Bronchial epithelial cell (primary cell): ENCODE data around the gene ST3GAL4. TPM values are rescaled to one million over a fixed set of nuclear protein-coding genes. Genes with fewer than 3 reads are reported as not detected.

Source experiments
- DNase-seq: peaks from one replicate; pipeline ENCODE4 v3.0.0-alpha.2; 2010; ENCODE audit warnings: low read depth
- FAIRE-seq: peaks from 2 replicates; lab custom pipeline; 2011; peaks lifted over from hg19 to GRCh38; lab: Jason Lieb, UNC
- H3K27me3 ChIP-seq: 2 replicates; pipeline ENCODE4 v1.5.1; 2011; ENCODE audit warnings: low read length; ENCODE audit not compliant: control insufficient read depth, insufficient read depth
- H3K36me3 ChIP-seq: 2 replicates; pipeline ENCODE4 v1.5.1; 2011; ENCODE audit warnings: low read length; ENCODE audit not compliant: control insufficient read depth, insufficient read depth
- H3K4me3 ChIP-seq: 2 replicates; pipeline ENCODE4 v1.5.1; 2011; ENCODE audit warnings: mild to moderate bottlenecking, low read depth, low read length, control low read depth
- total RNA-seq: library from RNA; depleted of rRNA; stranded (reverse); fragments of >200 nt; gene quantifications from 2 replicates; pipeline ENCODE4 v1.2.1, GENCODE V29; 2014
- TF ChIP-seq, protein P1 (sequence below): IDR thresholded peaks from 2 replicates; pipeline ENCODE4 v1.5.1; 2011; ENCODE audit warnings: mild to moderate bottlenecking, moderate library complexity, low read length, control low read depth, inconsistent platforms; ENCODE audit not compliant: insufficient read depth, severe bottlenecking

Gene ST3GAL4
- total RNA-seq, 1 donor from 2014 or later: 12.4 TPM

GRCh38 chr11:126333142-126333541 is 22.3 kb upstream of the ST3GAL4 start:
- TF ChIP-seq, protein P1, sequence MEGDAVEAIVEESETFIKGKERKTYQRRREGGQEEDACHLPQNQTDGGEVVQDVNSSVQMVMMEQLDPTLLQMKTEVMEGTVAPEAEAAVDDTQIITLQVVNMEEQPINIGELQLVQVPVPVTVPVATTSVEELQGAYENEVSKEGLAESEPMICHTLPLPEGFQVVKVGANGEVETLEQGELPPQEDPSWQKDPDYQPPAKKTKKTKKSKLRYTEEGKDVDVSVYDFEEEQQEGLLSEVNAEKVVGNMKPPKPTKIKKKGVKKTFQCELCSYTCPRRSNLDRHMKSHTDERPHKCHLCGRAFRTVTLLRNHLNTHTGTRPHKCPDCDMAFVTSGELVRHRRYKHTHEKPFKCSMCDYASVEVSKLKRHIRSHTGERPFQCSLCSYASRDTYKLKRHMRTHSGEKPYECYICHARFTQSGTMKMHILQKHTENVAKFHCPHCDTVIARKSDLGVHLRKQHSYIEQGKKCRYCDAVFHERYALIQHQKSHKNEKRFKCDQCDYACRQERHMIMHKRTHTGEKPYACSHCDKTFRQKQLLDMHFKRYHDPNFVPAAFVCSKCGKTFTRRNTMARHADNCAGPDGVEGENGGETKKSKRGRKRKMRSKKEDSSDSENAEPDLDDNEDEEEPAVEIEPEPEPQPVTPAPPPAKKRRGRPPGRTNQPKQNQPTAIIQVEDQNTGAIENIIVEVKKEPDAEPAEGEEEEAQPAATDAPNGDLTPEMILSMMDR: no peak
- DNase-seq: no peak
- no peak for FAIRE-seq

DNA sequence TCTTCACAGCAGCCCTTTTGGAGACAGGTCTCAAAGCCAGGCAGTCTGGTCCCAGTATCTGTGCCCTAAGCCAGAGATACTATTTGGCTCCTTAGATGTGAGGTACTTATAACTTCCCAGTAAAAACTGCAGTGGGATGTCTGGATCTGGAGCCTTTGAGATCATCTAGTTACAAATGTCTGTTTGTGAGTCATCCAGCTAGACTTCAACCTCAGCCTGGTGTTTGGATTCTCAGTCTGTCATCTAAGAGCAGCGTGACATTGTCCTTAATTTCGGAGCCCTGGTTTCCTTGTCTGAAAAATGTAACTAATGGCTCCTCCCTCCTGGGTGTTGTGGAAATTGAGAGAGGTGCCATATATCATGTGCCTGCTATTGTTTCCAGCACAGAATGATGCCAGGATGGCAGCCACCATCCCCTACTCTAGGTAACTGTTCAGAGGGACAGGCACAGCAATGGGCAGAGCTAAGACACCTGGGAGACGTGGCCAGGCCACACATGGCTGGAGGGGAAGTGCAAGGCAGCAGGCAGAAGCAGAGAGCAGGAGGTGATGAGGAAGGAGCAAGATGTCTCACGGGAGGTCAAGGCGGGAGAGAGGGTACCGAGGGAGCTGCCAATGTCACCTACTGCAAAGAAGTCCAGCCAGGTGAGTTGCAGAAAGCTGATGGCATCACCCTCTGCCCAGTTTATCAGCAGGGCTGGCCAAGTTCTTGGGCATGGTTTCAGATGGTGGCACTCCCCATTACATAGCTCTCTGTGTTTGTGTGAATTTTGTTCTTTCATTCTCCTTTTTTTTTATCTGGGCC is 20.6 kb upstream of the ST3GAL4 start:
- FAIRE-seq: no peak
- H3K36me3 ChIP-seq: no peaks in the 10 kb centered on the region
- H3K4me3 ChIP-seq: no peak overlapping the region
- TF ChIP-seq, protein P1: no peak
- H3K27me3 ChIP-seq: no peaks in the 10 kb centered on the region
- no peak for DNase-seq

More at GRCh38 chr11:126333142-126333541, 22.3 kb upstream of the ST3GAL4 start:
- H3K36me3 ChIP-seq: peaks cover 1% of the 10 kb centered on the region
- no peak overlapping the region for H3K4me3 ChIP-seq
- H3K27me3 ChIP-seq: no peaks in the 10 kb centered on the region

GRCh38 chr11:126335463-126335760 is 20.1 kb upstream of the ST3GAL4 start:
- Histone ChIP-seq H3K36me3 (no peaks in the 10 kb centered on the region), H3K27me3 (no peaks in the 10 kb centered on the region), H3K4me3 (no peak overlapping the region)
- FAIRE-seq (no peak), DNase-seq (no peak)
- TF ChIP-seq, protein P1: no peak

DNA sequence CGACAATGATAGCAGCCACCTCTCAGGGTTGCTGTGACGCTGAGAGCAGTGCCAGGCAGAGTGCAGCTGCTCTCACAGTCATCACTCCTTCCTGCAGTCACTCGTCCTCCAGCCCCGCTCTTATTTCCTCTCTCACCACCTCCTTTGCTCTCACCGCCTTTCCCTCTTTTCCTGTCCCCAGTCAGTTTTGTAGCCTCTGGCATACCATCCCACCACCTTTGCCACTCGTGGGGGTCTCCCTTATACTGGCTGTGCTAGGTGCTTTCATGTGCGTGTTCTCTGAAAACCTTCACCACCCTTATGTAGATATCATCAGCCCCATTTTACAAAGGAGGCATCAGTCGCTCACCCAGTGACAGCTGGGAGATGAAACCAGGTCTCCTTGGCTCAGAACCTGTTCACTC is 19.3 kb upstream of the ST3GAL4 start:
- TF ChIP-seq, protein P1: no peak
- no peak for FAIRE-seq

DNA sequence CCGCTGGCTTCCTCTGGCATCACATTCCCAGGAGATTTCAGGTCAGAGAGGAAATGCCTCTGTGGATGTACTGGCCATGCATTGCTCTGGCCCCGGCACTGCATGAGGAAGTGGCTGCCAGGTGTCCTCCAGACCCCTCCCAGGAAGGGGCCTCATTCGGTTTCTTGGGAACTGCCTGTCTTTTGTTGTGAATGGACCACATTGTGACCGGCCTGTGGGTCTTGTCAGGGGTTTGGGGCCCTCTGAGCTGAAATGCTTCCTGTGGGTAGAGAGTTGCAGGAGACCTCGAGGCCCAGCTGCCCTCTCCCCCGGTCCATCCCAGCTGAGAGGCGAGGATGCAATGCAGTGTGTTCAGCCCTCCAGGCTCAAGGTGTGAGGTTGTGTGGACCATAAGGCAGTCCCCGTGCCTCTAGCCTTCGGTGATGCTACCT is 18.8 kb upstream of the ST3GAL4 start:
- Histone ChIP-seq H3K36me3 (no peaks in the 10 kb centered on the region), H3K27me3 (no peaks in the 10 kb centered on the region), H3K4me3 (no peak overlapping the region)
- TF ChIP-seq, protein P1: no peak
- no peak for DNase-seq
- no peak for FAIRE-seq

More for the DNA sequence above, 19.3 kb upstream of the ST3GAL4 start:
- DNase-seq: no peak
- Histone ChIP-seq H3K36me3 (no peaks in the 10 kb centered on the region), H3K4me3 (no peak overlapping the region), H3K27me3 (no peaks in the 10 kb centered on the region)

DNA sequence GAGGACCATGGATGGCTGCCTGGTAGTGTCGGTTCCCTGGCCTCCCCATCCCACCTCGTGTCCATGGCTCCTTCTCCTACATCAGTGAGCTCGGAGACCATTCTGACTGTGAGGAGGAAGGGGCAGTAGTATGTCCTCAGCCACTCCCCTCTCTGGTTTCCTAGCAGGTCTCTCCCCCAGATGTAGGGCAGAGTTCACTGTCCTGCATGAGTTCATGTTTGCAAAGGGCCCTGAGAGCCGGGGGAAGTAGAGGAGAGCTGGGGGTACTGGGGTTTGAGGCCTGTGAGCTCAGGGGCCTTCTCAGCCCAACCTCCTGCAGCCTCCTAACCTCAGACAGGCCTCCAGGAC is 18.4 kb upstream of the ST3GAL4 start:
- Histone ChIP-seq H3K4me3 (no peak overlapping the region), H3K27me3 (no peaks in the 10 kb centered on the region), H3K36me3 (no peaks in the 10 kb centered on the region)
- TF ChIP-seq, protein P1: no peak
- no peak for FAIRE-seq
- DNase-seq: no peak
